Endothelial cell of umbilical vein (primary cell): ENCODE results near the gene OCEL1.

Experiments used
- EZH2 ChIP-seq: IDR thresholded peaks from 2 replicates; pipeline ENCODE4 v1.6.1; 2012; ENCODE audit warnings: borderline replicate concordance, low read depth, mild to moderate bottlenecking, moderate library complexity, low read length, inconsistent platforms; ENCODE audit not compliant: severe bottlenecking
- MYC ChIP-seq: IDR thresholded peaks from one replicate; pipeline ENCODE4 v1.6.1; 2011; ENCODE audit warnings: mild to moderate bottlenecking, low read depth, low read length
- POLR2A ChIP-seq: IDR thresholded peaks from 2 replicates; pipeline ENCODE4 v1.6.1; 2012; ENCODE audit warnings: low read depth, mild to moderate bottlenecking, control low read depth, low read length
- POLR2AphosphoS5 ChIP-seq: IDR thresholded peaks from 2 replicates; pipeline ENCODE4 v1.6.1; 2012; ENCODE audit warnings: low read depth, mild to moderate bottlenecking, control low read depth, low read length, moderate library complexity; ENCODE audit not compliant: insufficient read depth
- TF ChIP-seq, protein P1 (sequence below), 2 donors: IDR thresholded peaks; 1 replicate in 1 of 2; 2 replicates in 1 of 2; pipeline ENCODE4 v1.5.1; 2011; ENCODE audit warnings: low read length in 2 of 2, mild to moderate bottlenecking in 2 of 2, moderate library complexity in 2 of 2, control low read depth in 1 of 2, inconsistent platforms in 1 of 2, low read depth in 1 of 2; ENCODE audit not compliant: insufficient read depth in 1 of 2; ENCODE audit errors: extremely low read depth in 1 of 2

DNA sequence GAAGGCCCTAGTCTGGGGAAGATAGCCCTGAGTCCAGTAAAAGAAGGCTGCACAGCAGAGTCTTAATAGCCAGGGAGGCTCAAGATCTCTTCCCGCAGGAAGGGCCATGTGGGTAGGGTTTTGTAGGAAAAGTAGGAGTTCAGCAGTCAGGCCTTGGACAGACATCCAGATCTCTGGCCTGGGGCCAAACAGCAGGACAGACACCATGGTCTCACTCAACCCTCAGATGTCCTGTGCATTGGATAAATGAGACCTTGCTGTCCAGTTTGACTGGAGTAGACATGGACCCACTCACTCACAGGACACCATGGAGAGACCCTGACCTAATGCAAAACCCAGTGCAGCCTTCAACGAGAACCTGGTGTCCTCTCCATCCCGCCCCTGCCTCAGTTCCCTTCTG is 3.9 kb downstream of the OCEL1 start:
- TF ChIP-seq, protein P1, sequence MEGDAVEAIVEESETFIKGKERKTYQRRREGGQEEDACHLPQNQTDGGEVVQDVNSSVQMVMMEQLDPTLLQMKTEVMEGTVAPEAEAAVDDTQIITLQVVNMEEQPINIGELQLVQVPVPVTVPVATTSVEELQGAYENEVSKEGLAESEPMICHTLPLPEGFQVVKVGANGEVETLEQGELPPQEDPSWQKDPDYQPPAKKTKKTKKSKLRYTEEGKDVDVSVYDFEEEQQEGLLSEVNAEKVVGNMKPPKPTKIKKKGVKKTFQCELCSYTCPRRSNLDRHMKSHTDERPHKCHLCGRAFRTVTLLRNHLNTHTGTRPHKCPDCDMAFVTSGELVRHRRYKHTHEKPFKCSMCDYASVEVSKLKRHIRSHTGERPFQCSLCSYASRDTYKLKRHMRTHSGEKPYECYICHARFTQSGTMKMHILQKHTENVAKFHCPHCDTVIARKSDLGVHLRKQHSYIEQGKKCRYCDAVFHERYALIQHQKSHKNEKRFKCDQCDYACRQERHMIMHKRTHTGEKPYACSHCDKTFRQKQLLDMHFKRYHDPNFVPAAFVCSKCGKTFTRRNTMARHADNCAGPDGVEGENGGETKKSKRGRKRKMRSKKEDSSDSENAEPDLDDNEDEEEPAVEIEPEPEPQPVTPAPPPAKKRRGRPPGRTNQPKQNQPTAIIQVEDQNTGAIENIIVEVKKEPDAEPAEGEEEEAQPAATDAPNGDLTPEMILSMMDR (IDR thresholded peaks at IDR 0.05; ENCODE audit: extremely low read depth in 1 of 2, insufficient read depth in 1 of 2, low read depth in 1 of 2, low read length in 2 of 2), result no peak
- TF ChIP-seq EZH2 (no peak), POLR2AphosphoS5 (no peak), POLR2A (peak; percentile 41), MYC (no peak)
